Erythroblast (primary cell): ENCODE results near the gene LDLR.

Source experiments
- GATA1 ChIP-seq: IDR thresholded peaks from 2 replicates; pipeline ENCODE4 v1.6.1; 2011; ENCODE audit warnings: low read depth, mild to moderate bottlenecking, control low read depth, low read length, moderate library complexity
- POLR2A ChIP-seq: IDR thresholded peaks from 2 replicates; pipeline ENCODE4 v1.6.1; 2011; ENCODE audit warnings: mild to moderate bottlenecking, low read length

GRCh38 chr19:11171144-11171543, 81.9 kb downstream of the LDLR start:
- TF ChIP-seq POLR2A (no peak), GATA1 (no peak)
